Neural cell (in vitro differentiated cells): ENCODE measurements around the gene SLC25A43.

ENCODE experiments used
- POLR2AphosphoS5 ChIP-seq: IDR thresholded peaks from 2 replicates; pipeline ENCODE4 v1.6.1; 2012
- TF ChIP-seq, protein P1 (sequence below): IDR thresholded peaks from 2 replicates; pipeline ENCODE4 v1.6.1; 2012; ENCODE audit warnings: borderline replicate concordance

DNA sequence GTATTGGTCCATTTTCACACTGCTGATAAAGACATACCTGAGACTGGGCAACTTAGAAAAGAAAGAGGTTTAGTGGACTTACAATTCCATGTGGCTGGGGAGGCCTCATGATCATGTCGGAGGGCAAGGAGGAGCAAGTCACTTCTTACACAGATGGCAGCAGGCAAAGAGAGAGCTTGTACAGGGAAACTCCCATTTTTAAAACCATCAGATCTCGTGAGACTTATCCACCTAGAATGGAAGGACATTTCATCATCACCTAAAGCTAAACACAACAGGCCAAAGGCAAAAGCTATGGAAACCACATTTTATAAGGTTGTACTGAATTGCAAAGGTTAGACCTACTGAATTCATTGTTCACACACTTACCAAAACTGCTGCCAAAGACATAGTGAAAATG, 6.0 kb upstream of the SLC25A43 start:
- TF ChIP-seq POLR2AphosphoS5 = no peak
- TF ChIP-seq, protein P1, sequence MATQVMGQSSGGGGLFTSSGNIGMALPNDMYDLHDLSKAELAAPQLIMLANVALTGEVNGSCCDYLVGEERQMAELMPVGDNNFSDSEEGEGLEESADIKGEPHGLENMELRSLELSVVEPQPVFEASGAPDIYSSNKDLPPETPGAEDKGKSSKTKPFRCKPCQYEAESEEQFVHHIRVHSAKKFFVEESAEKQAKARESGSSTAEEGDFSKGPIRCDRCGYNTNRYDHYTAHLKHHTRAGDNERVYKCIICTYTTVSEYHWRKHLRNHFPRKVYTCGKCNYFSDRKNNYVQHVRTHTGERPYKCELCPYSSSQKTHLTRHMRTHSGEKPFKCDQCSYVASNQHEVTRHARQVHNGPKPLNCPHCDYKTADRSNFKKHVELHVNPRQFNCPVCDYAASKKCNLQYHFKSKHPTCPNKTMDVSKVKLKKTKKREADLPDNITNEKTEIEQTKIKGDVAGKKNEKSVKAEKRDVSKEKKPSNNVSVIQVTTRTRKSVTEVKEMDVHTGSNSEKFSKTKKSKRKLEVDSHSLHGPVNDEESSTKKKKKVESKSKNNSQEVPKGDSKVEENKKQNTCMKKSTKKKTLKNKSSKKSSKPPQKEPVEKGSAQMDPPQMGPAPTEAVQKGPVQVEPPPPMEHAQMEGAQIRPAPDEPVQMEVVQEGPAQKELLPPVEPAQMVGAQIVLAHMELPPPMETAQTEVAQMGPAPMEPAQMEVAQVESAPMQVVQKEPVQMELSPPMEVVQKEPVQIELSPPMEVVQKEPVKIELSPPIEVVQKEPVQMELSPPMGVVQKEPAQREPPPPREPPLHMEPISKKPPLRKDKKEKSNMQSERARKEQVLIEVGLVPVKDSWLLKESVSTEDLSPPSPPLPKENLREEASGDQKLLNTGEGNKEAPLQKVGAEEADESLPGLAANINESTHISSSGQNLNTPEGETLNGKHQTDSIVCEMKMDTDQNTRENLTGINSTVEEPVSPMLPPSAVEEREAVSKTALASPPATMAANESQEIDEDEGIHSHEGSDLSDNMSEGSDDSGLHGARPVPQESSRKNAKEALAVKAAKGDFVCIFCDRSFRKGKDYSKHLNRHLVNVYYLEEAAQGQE = no peak
